ENCODE data around the gene CFAP157. TPM values are rescaled to one million over a fixed set of nuclear protein-coding genes. Genes with fewer than 3 reads are reported as not detected.
A peak's percentile ranks its signal among the peaks of the same experiment; 100 is the strongest.

CFAP157 gene
- total and polyA plus RNA-seq, 2 of the 13 experiments (the other 11 are each of a cell fraction or from before 2014, with no cell fraction given), result 0.07 TPM; not detected in 1

DNA sequence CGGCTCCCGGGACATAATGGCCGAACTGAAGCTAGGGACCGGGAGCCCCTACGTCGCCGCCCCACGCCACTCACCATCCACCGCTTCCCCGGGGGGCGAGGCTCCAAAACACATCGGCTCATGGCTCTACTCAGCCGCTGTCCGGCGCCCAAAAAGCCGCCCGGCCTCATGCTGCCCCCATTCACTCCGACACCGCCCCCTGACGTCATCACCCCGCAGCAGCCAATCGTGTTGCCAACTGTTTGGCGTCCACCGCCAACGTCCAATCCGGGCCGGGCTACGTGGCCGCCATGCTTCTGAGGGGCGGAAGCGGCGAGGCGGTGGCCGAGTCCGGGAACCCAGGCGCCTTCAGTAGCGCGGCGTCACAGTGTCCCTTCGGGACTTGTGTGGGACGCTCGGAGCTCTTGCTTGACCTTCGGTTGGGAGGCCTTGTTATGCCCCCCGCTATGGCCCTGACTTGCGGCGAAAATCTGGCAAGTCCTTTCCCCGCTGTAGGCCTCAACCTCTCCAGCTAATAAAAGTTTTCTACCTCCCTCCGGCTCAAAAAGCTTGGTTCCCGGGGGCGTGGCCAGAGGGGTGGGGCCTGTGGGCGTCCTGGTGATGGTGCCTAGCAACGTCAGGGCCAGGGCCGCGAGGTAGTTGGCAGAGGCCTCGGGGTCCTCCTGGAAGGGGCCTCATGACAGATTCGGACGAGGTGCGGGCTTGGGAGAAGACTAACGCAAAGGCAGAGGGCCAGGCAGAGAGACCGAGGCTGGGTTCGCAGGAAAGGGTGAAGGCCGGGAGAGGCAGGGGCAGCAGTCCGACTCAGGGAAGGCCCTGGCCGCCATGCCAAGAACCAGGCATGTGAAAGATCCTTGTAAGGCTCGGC is 8.9 kb downstream of the CFAP157 start, which contains the start of the genes PTRH1 and TTC16 (continued):
- 0 out of 2 replicates have a peak, but pooled peaks have one; percentile 32 for TF ChIP-seq TSC22D2 (CRISPR knock-in tag; IDR thresholded peaks at IDR 0.05; ENCODE audit: borderline replicate concordance)
- TF ChIP-seq RBFOX2 (IDR thresholded peaks at IDR 0.05; ENCODE audit: low read depth, low read length), result peak; percentile 69; the same call in 1 of the 2 replicates
- TF ChIP-seq AGO2 (optimal IDR thresholded peaks at IDR 0.05; ENCODE audit: low read depth, low read length), result no peak
- TF ChIP-seq DRAP1 (CRISPR knock-in tag; IDR thresholded peaks at IDR 0.05), result 0 out of 2 replicates have a peak, but pooled peaks have one; percentile 15
- TF ChIP-seq ZNF274 (CRISPR knock-in tag; IDR thresholded peaks at IDR 0.05), result no peak
- TF ChIP-seq REPIN1 (CRISPR knock-in tag; IDR thresholded peaks at IDR 0.05; ENCODE audit: borderline replicate concordance, low read depth), result no peak
- TF ChIP-seq ZNF24 (IDR thresholded peaks at IDR 0.05), result no peak
- TF ChIP-seq, protein P1, sequence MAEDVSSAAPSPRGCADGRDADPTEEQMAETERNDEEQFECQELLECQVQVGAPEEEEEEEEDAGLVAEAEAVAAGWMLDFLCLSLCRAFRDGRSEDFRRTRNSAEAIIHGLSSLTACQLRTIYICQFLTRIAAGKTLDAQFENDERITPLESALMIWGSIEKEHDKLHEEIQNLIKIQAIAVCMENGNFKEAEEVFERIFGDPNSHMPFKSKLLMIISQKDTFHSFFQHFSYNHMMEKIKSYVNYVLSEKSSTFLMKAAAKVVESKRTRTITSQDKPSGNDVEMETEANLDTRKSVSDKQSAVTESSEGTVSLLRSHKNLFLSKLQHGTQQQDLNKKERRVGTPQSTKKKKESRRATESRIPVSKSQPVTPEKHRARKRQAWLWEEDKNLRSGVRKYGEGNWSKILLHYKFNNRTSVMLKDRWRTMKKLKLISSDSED (CRISPR knock-in tag; IDR thresholded peaks at IDR 0.05), result no peak
- no peak; the same call in 1 of the 2 replicates for TF ChIP-seq KAT7 (CRISPR knock-in tag; IDR thresholded peaks at IDR 0.05; ENCODE audit: borderline replicate concordance)
- peak; percentile 66; the same call in 1 of the 2 replicates for TF ChIP-seq ZNF792 (CRISPR knock-in tag; IDR thresholded peaks at IDR 0.05)
- TF ChIP-seq MXD1 (CRISPR knock-in tag; IDR thresholded peaks at IDR 0.05), result peak; percentile 50; the same call in 1 of the 2 replicates
- TF ChIP-seq PRDM15 (CRISPR knock-in tag; IDR thresholded peaks at IDR 0.05), result no peak
- TF ChIP-seq, protein P2, sequence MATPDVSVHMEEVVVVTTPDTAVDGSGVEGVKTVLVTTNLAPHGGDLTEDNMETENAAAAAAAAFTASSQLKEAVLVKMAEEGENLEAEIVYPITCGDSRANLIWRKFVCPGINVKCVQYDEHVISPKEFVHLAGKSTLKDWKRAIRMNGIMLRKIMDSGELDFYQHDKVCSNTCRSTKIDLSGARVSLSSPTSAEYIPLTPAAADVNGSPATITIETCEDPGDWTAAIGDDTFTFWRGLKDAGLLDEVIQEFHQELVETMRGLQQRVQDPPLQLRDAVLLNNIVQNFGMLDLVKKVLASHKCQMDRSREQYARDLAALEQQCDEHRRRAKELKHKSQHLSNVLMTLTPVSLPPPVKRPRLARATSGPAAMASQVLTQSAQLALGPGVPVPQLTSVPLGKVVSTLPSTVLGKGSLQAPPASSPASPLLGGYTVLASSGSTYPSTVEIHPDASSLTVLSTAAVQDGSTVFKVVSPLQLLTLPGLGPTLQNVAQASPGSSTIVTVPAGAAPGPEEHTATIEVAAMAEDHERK (CRISPR knock-in tag; IDR thresholded peaks at IDR 0.05; ENCODE audit: low read depth), result peak; percentile 76
- no peak; the same call in 1 of the 2 replicates for TF ChIP-seq TAF1 (CRISPR knock-in tag; IDR thresholded peaks at IDR 0.05)
- no peak for TF ChIP-seq PAX8 (CRISPR knock-in tag; IDR thresholded peaks at IDR 0.05; ENCODE audit: borderline replicate concordance)
- peak; percentile 33; the same call in 1 of the 2 replicates for TF ChIP-seq THAP7 (CRISPR knock-in tag; IDR thresholded peaks at IDR 0.05)
- TF ChIP-seq, protein P3, sequence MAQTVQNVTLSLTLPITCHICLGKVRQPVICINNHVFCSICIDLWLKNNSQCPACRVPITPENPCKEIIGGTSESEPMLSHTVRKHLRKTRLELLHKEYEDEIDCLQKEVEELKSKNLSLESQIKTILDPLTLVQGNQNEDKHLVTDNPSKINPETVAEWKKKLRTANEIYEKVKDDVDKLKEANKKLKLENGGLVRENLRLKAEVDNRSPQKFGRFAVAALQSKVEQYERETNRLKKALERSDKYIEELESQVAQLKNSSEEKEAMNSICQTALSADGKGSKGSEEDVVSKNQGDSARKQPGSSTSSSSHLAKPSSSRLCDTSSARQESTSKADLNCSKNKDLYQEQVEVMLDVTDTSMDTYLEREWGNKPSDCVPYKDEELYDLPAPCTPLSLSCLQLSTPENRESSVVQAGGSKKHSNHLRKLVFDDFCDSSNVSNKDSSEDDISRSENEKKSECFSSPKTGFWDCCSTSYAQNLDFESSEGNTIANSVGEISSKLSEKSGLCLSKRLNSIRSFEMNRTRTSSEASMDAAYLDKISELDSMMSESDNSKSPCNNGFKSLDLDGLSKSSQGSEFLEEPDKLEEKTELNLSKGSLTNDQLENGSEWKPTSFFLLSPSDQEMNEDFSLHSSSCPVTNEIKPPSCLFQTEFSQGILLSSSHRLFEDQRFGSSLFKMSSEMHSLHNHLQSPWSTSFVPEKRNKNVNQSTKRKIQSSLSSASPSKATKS (CRISPR knock-in tag; IDR thresholded peaks at IDR 0.05), result no peak
- TF ChIP-seq GATAD1 (CRISPR knock-in tag; IDR thresholded peaks at IDR 0.05), result peak; percentile 79
